Forelimb muscle (tissue), 1 donor: ENCODE results near the gene DUSP28. TPM values are rescaled to one million over a fixed set of nuclear protein-coding genes. Genes with fewer than 3 reads are reported as not detected.
"Not testable (repeated sequence)": the region's sequence is repeated elsewhere in the genome, so short reads cannot be mapped to it uniquely, and the experiment has no call there.

Experiments used
- DNase-seq: peaks from one replicate; pipeline ENCODE4 v3.0.0-alpha.2; 2013; ENCODE audit warnings: low read depth
- polyA plus RNA-seq: library from polyadenylated mRNA; unstranded; fragments of 120-200 nt; gene quantifications from one replicate; pipeline ENCODE4 v1.2.1, GENCODE V29; 2013; ENCODE audit not compliant: insufficient read length

Gene DUSP28
- polyA plus RNA-seq, 1 donor, result 10.9 TPM

DNA sequence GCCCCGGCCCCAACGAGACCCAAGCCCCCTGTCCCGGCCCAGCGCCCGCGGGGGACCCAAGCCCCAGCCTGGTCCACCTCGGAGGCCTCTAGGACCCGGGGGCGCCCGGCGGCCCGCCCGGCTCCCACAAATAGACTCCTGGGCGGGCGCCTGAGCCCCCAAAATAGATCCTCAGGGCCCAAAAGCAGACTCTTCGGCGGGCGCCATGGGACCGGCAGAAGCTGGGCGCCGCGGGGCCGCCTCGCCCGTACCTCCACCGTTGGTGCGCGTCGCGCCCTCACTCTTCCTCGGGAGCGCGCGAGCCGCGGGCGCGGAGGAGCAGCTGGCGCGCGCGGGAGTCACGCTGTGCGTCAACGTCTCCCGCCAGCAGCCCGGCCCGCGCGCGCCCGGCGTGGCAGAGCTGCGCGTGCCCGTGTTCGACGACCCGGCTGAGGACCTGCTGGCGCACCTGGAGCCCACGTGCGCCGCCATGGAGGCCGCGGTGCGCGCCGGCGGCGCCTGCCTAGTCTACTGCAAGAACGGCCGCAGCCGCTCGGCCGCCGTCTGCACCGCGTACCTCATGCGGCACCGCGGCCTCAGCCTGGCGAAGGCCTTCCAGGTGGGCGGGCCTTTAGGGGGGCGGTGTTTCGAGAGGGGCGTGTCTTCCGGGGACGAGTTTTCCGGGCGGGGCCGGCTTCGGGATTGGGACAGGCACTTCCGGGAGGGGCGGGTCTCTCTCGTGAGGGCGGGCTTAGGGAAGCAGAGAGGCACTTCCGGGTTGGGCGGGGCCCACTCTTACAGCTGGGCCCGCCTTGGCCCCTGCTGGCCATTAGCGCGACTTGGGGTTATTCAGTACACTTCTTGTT, 545 bp downstream of the DUSP28 start:
- DNase-seq, result peak; percentile 90

DNA sequence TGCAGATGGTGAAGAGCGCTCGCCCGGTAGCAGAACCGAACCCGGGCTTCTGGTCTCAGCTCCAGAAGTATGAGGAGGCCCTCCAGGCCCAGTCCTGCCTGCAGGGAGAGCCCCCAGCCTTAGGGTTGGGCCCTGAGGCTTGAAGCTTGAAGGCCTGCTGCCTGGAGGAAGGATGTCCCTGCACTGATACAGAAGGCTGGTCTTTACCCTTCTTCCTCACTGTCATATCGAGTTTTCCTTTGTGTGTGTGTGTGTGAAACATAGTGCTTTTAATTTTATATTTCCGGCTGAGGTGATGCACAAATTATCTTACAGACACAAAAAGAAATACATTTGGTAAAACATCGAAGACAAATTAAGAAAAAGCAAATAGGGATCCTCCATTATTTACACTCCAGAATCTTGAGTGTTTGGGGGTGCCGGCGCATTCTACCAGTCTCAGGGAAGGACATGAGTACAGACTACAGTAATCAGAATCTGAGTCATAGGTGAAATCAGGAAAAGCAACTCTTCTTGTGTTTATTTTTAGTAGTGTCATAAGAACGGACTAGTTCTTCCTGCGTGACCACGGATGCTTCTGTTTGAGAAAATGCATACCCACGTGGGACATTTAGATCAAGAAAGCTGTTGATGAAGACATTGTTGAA, 1.3 kb downstream of the DUSP28 start:
- no peak for DNase-seq

DNA sequence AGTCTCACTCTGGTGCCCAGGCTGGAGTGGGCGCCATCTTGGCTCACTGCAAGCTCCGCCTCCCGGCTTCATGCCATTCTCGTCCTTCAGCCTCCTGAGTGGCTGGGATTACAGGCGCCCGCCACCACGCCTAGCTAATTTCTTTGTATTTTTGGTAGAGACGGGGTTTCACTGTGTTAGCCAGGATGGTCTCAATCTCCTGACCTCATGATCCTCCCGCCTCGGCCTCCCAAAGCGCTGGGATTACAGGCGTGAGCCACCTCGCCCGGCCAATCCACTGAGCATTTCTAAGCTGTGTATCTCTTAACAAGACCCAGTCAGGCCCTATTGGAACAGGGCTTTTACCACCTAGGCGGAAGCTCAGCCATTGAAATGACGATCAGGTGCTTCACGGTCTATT, 3.1 kb downstream of the DUSP28 start:
- DNase-seq, result not testable (repeated sequence)

- no peak for DNase-seq
Observed at GRCh38 chr2:240563951-240564560, 3.9 kb downstream of the DUSP28 start.

- DNase-seq, result no peak
Observed at GRCh38 chr2:240564561-240565332, 4.6 kb downstream of the DUSP28 start.

DNA sequence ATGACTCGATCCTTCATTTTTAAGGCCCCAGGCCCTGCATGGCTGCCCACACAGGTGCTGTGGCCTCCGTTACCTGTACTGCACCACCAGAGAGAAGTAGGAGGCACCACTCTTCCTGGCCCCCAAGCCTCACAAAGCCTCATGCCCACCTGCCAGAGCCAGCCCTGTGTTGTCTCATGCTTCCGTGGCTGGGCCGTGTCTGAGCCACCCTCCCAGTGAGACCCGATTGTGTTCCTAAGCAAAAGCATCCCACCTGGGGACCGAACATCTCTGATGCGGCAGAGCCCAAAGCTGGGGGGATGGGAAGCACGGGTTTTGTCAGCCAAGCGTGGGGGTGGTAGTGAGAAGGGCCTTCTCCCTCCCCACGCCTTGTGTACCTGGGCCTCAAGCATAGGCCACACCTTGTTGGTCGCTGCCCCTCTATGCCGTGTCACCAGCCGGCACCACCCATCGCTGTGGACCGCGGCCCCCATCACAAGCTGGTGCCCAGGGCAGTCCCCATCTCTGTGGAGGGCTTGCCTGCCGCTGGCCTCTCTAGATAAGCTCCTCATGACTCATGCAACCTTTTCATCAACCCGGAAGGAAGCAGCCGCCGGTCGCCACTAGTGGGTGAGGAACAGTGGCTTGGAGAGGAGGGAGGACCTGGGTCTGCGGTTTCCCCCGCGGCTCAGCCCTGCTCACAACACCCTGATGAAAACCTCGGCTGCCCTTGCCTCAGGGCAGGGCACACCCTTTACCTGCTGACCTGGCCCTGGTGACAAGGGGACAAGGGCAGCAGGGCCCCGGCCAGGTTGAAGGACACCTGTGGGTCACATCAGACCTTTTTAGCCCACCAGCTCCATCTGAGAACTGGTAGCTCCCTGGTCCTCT, 5.4 kb downstream of the DUSP28 start:
- no peak for DNase-seq

GRCh38 chr2:240566203-240567136, 6.3 kb downstream of the DUSP28 start:
- DNase-seq, result no peak

- DNase-seq, result no peak
Observed at GRCh38 chr2:240567137-240567871, 7.1 kb downstream of the DUSP28 start.

- DNase-seq, result no peak
Observed at GRCh38 chr2:240567872-240568677, 7.9 kb downstream of the DUSP28 start, which contains the start of gene RNPEPL1. TSS of gene RNPEPL1 (plus strand) at chr2:240568484. CDS start at chr2:240568587, 103 bp downstream.

DNA sequence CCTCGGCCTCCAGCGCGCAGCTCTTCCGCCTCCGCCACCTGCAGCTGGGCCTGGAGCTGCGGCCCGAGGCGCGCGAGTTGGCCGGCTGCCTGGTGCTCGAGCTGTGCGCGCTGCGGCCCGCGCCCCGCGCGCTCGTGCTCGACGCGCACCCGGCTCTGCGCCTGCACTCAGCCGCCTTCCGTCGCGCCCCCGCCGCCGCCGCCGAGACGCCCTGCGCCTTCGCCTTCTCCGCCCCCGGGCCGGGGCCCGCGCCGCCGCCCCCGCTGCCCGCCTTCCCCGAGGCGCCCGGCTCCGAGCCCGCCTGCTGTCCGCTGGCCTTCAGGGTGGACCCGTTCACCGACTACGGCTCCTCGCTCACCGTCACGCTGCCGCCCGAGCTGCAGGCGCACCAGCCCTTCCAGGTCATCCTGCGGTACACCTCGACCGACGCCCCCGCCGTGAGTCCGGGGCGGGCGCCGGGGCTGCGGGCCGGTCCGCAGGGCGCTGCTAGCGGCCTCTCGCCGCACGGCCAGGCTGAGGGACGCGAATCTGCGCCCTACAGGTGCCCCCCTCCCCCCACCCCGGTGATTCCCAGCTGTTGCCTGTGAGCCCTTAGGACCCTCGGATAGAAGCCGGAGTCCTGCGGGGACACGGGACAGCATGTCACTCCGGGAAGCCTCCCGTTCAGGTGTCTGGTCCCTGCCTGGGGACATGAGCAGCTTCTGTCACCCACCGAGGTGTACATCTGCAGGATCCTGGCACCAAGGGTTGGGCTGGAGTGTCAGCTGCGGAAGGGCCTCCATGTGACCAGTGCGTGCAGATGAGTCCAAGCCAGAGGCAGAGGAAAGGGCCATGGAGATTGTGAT, 8.7 kb downstream of the DUSP28 start:
- DNase-seq, result no peak

- DNase-seq, result no peak
Observed at GRCh38 chr2:240569523-240569997, 9.4 kb downstream of the DUSP28 start.

GRCh38 chr2:240569998-240570530, 9.9 kb downstream of the DUSP28 start:
- DNase-seq, result no peak

DNA sequence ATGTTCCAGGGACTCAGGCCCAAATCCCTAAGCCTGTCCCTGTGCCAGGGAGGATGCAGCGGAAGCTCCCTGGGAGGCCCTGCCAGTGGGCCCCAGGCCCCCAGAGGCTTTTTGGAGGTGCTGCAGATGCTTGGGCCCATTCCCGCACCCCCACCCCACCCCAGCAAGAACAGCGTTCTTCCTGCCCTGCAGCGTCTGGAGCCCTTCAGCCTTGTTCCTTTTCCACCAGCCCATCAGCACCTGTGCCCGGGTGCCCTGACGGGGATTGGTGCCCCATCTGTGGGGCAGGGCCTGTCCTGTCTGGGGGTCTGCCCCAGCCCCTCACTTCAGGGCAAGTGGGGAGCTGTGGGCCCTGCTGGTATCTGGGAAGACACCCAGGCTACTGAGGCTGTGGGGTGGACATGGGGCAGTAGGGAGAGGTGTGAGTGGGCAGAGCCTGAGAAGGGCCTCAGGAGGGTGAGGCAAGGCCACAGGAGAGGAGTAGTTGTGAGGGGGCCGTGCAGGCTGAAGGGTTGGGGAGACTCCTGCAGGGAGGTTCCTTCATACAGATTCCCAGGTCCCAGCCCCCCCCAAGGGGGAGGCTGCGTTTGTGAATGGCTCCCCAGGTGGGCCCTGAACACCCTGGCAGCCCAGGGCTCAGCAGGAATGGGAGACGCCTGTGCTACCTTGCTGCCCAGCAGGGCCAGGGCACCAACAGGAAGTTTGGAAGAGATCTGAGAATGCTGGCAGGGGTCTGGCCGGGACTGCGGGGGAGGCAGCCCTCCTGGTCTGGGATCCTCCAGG, 10.6 kb downstream of the DUSP28 start:
- no peak for DNase-seq

GRCh38 chr2:240571314-240571973, 11.3 kb downstream of the DUSP28 start:
- no peak for DNase-seq
